Sigmoid colon (tissue), 4 donors: ENCODE results near the gene TESPA1.

Experiments used
- EP300 ChIP-seq, 4 donors: sonication (generic); formaldehyde crosslinking; IDR thresholded peaks; one replicate each; pipeline ENCODE4 v1.6.1; 2017; ENCODE audit warnings: antibody characterized with exemption in 4 of 4
- POLR2A ChIP-seq, 2 donors: fragments of 450-650 bp; IDR thresholded peaks; one replicate each; pipeline ENCODE4 v1.6.1; 2016; ENCODE audit warnings: antibody characterized with exemption in 2 of 2, mild to moderate bottlenecking in 2 of 2, moderate library complexity in 2 of 2
- TF ChIP-seq, protein P1 (sequence below), 4 experiments: fragments of 450-650 bp in 3 of 4; fragments of 200-600 bp in 1 of 4; IDR thresholded peaks; one replicate each; pipeline ENCODE4 v1.5.1; 2016 to 2019; ENCODE audit warnings: antibody characterized with exemption in 4 of 4, mild to moderate bottlenecking in 3 of 4, moderate library complexity in 2 of 4

DNA sequence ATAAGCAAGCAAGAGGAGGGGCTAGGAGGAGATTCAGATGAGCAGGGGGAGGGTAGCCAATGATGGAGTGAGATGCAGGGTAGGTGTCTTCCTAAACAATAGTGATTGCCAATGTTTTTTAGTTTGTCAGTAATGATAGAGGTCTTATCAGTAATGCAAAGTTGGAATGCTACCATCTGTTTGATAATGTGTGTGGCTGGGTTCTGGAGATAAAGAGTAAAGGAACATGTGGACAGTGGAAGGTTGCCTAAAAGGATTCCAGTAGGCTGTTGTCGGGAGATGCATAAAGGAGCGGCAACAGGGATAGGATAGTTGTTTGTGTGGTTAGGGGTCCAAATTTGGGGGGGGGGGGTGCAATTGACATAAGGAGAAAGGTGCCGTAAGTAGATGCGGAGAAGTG, 52.5 kb downstream of the TESPA1 start:
- no peak for TF ChIP-seq EP300 (IDR thresholded peaks at IDR 0.05)
- TF ChIP-seq, protein P1, sequence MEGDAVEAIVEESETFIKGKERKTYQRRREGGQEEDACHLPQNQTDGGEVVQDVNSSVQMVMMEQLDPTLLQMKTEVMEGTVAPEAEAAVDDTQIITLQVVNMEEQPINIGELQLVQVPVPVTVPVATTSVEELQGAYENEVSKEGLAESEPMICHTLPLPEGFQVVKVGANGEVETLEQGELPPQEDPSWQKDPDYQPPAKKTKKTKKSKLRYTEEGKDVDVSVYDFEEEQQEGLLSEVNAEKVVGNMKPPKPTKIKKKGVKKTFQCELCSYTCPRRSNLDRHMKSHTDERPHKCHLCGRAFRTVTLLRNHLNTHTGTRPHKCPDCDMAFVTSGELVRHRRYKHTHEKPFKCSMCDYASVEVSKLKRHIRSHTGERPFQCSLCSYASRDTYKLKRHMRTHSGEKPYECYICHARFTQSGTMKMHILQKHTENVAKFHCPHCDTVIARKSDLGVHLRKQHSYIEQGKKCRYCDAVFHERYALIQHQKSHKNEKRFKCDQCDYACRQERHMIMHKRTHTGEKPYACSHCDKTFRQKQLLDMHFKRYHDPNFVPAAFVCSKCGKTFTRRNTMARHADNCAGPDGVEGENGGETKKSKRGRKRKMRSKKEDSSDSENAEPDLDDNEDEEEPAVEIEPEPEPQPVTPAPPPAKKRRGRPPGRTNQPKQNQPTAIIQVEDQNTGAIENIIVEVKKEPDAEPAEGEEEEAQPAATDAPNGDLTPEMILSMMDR (IDR thresholded peaks at IDR 0.05): no peak
- TF ChIP-seq POLR2A (IDR thresholded peaks at IDR 0.05): no peak
